ENCODE results near the gene OR2F2.

OR2F2 gene

DNA sequence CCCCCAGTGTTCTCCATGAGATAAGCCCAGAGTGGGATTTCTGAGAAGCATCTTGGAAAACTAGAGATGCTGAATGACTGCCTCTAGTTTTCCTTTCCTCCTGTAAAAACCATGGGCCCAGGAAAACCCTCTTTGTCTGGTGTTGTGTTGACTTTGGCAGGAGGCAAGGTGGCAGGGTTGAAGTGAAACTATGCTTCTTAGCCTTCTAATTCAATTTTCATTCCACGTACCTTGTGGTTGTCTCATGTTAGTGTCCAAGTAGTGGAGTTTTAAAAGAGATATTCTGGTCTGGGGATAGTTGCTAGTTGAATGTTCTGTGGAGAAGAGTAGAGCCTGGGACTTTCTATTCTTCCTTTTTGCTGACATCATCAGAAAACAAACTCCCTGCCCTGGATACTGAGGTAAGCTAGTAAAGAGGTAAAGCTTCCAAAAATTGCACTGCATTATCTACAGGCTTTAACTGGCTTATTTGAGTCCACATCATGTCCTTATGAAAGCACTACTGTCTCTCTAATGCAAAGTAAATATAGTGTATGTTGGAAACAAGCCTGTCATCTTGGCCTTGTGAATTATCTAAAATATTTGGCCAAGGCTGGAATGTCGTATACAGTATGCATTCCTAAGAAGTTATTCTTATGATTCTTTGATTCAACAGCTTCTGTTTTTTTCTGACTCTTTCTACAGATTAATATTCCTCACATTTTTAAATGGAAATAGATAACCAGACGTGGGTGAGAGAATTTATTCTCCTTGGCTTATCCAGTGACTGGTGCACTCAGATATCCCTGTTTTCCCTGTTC is at the start of gene OR2F2:
Gene OR2F2, plus strand, starts transcription at position 708 of the 800 bp plus-strand sequence. Its CDS starts 0 bp downstream, at position 708.
- no peak for TF ChIP-seq CTCF (IDR thresholded peaks at IDR 0.05; ENCODE audit: insufficient read depth, low read depth, low read length, missing control alignments)
- no peak within 1 kb of the TSS for H3K4me3 ChIP-seq (ENCODE audit: low read length)
- DNase-seq (ENCODE audit: low read depth) = no peak

DNA sequence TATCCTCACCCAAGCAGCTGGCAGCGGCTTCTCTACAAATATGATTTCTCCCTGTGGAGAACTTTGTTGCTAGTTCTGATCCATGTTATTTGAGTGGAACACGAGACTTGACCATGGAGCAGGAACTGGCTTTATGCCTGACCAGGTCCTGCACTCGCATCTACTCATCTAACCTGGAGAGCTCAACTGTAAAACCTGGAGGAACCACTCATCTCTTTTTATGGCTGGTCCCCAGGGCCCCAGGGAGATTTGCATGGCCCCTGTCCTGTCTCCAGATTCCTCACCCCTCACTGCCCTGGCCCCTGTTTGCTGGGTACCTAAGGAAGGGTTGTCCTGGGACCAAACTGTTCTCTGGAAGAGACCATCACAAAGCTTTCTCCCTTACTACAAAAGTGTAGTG is 49.1 kb upstream of the OR2F2 start:
- H3K4me3 ChIP-seq (ENCODE audit: low read length) = no peak overlapping the region
- DNase-seq (ENCODE audit: low read depth) = no peak
- no peak for TF ChIP-seq CTCF (IDR thresholded peaks at IDR 0.05; ENCODE audit: insufficient read depth, low read depth, low read length, missing control alignments)

GRCh38 chr7:143886826-143887477 is 48.1 kb upstream of the OR2F2 start:
- no peak for DNase-seq (ENCODE audit: low read depth)
- no peak overlapping the region for H3K4me3 ChIP-seq (ENCODE audit: low read length)
- no peak for TF ChIP-seq CTCF (IDR thresholded peaks at IDR 0.05; ENCODE audit: insufficient read depth, low read depth, low read length, missing control alignments)

DNA sequence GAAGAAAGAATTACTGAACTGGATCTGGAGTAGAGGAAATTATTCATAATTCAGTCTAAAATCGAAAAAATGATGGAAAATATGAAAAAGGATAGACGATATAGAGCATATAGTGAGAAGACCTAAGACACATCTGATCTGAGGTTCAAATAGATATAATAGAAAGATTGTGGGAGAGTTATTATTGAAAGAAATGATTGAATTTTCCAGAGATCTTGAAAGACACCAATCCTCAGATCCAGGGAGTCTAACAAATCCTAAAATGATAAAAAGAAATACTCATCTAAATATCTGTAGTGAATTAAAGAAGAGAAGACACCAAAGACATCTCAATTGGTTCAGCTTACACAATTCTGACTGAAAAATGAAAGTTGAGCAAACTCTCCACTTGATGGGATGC is 46.0 kb upstream of the OR2F2 start:
- no peak overlapping the region for H3K4me3 ChIP-seq (ENCODE audit: low read length)
- DNase-seq (ENCODE audit: low read depth) = no peak
- no peak for TF ChIP-seq CTCF (IDR thresholded peaks at IDR 0.05; ENCODE audit: insufficient read depth, low read depth, low read length, missing control alignments)

DNA sequence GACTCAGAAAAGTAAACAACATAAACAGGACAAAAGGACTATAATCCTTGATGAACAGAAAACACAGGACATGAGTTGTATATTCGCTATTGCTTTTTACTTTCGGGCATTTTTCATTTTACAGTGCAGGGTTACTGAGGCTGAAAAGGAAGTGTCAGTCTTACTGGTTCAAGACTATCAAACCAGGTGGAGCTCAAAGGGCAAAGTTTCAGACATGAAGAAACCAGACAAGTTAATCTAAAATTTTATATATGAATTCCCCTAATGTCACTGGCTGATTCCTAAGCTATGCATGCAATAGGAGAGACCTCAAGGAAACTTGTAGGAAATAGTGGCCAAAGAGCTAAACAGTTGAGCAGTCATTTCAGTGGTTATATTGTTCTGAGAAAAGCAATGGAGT is 44.5 kb upstream of the OR2F2 start:
- DNase-seq (ENCODE audit: low read depth) = no peak
- TF ChIP-seq CTCF (IDR thresholded peaks at IDR 0.05; ENCODE audit: insufficient read depth, low read depth, low read length, missing control alignments) = no peak
- no peak overlapping the region for H3K4me3 ChIP-seq (ENCODE audit: low read length)

DNA sequence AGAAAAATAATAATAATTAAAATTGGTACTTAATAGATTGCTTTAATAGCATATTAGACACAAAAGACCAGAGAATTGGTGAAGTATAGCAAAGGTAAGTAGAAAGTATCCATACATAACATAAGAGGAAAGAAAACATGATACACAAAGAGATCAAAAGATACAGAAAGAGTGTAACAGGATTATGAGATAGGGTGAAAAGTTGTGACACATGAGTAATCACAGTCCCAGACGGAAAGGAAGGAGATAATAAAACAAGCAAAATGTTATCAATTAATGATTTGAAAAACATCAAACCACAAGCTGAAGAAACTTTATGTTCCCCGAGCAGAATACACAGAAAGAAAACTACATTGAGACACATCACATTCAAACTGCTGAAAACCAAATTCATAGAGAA is 43.6 kb upstream of the OR2F2 start:
- TF ChIP-seq CTCF (IDR thresholded peaks at IDR 0.05; ENCODE audit: insufficient read depth, low read depth, low read length, missing control alignments) = no peak
- no peak for DNase-seq (ENCODE audit: low read depth)
- no peak overlapping the region for H3K4me3 ChIP-seq (ENCODE audit: low read length)

Measured in epithelial cell of esophagus (primary cell).